A549 (cell line): ENCODE results near the gene POLDIP2. TPM values are rescaled to one million over a fixed set of nuclear protein-coding genes. Genes with fewer than 3 reads are reported as not detected.
A peak's percentile ranks its signal among the peaks of the same experiment; 100 is the strongest.

Experiments
- ATAC-seq, 2 experiments: fragments of 200-7000 bp in 1 of 2; fragments of >200 bp in 1 of 2; cut with Nextera tagmentation in 1 of 2; cut with Tn5 transposase in 1 of 2; 3 replicates each; pipeline versions ENCODE4 v1.8.0 to v1.9.1; 2018 to 2020; ENCODE audit warnings: mild to moderate bottlenecking in 1 of 2, moderate library complexity in 1 of 2
- CTCF ChIA-PET: fragments of 300-600 bp; sonication (Branson Sonifier 250); formaldehyde crosslinking; extraction: SDS; loops from one replicate; lab custom pipeline; 2021; ENCODE audit warnings: antibody characterized with exemption, inconsistent platforms; lab: Yijun Ruan, JAX
- POLR2A ChIA-PET: fragments of 350-600 bp; formaldehyde crosslinking; extraction: SDS; loops from one replicate; lab custom pipeline; 2021; ENCODE audit warnings: antibody characterized with exemption, inconsistent platforms; lab: Yijun Ruan, JAX
- DNase-seq, 2 experiments: peaks; one replicate each; pipeline versions ENCODE4 v3.0.0 to v3.0.0-alpha.2; 2011 to 2016; ENCODE audit warnings: low read depth in 1 of 2, low spot score in 1 of 2
- FAIRE-seq: peaks from 2 replicates; lab custom pipeline; 2011; peaks lifted over from hg19 to GRCh38; lab: Jason Lieb, UNC
- H3K27ac ChIP-seq, 2 experiments: fragments of >200 bp; sonication (Bioruptor Twin); formaldehyde crosslinking; 3 replicates each; pipeline ENCODE4 v1.5.1; 2016 to 2017
- H3K4me1 ChIP-seq: fragments of >200 bp; sonication (Bioruptor Twin); formaldehyde crosslinking; 3 replicates; pipeline ENCODE4 v1.6.1; 2016
- H3K4me2 ChIP-seq: fragments of >200 bp; sonication (Bioruptor Twin); formaldehyde crosslinking; 3 replicates; pipeline ENCODE4 v1.6.1; 2016
- H3K4me3 ChIP-seq: fragments of >200 bp; sonication (Bioruptor Twin); formaldehyde crosslinking; 3 replicates; pipeline ENCODE4 v1.5.1; 2016
- H3K9me3 ChIP-seq: fragments of >200 bp; sonication (Bioruptor Twin); formaldehyde crosslinking; 3 replicates; pipeline ENCODE4 v1.6.1; 2016
- CBX2 ChIP-seq: fragments of 200-600 bp; sonication (generic); IDR thresholded peaks from 2 replicates; pipeline ENCODE4 v1.6.1; 2016; ENCODE audit warnings: low read depth, mild to moderate bottlenecking, borderline replicate concordance
- EP300 ChIP-seq, 2 experiments: fragments of >200 bp; sonication (Bioruptor Twin); formaldehyde crosslinking; IDR thresholded peaks; 2 replicates in 1 of 2; 3 replicates in 1 of 2; pipeline ENCODE4 v1.6.1; 2016 to 2017
- FOSB ChIP-seq: fragments of 250-450 bp; sonication (Bioruptor Pico); IDR thresholded peaks from 2 replicates; pipeline ENCODE4 v1.5.0; 2020; ENCODE audit warnings: mild to moderate bottlenecking, moderate library complexity
- HEYL ChIP-seq: fragments of 250-450 bp; sonication (Bioruptor Pico); IDR thresholded peaks from 2 replicates; pipeline ENCODE4 v1.8.0; 2021; ENCODE audit warnings: mild to moderate bottlenecking, moderate library complexity
- HOXA7 ChIP-seq: fragments of 250-450 bp; sonication (Bioruptor Pico); IDR thresholded peaks from 2 replicates; pipeline ENCODE4 v1.5.0; 2020; ENCODE audit warnings: mild to moderate bottlenecking, moderate library complexity
- JUN ChIP-seq, 2 experiments: fragments of >200 bp; sonication (Bioruptor Twin); formaldehyde crosslinking; IDR thresholded peaks; 2 replicates in 1 of 2; 3 replicates in 1 of 2; pipeline ENCODE4 v1.6.1; 2016 to 2017
- RAD21 ChIP-seq, 2 experiments: fragments of >200 bp in 1 of 2; sonication (Bioruptor Twin) in 1 of 2; formaldehyde crosslinking in 1 of 2; IDR thresholded peaks in 1 of 2; conservative IDR thresholded peaks in 1 of 2; 2 replicates in 1 of 2; 3 replicates in 1 of 2; pipeline ENCODE4 v1.6.1; 2012 to 2018; ENCODE audit warnings: inconsistent platforms in 1 of 2
- SMC3 ChIP-seq: fragments of >200 bp; sonication (Bioruptor Twin); formaldehyde crosslinking; IDR thresholded peaks from 3 replicates; pipeline ENCODE4 v1.6.1; 2018; ENCODE audit warnings: inconsistent platforms
- ZFP36 ChIP-seq: fragments of 450-650 bp; IDR thresholded peaks from 2 replicates; pipeline ENCODE4 v1.6.1; 2014; ENCODE audit warnings: borderline replicate concordance; ENCODE audit not compliant: partially characterized antibody
- ZSCAN20 ChIP-seq: fragments of 250-450 bp; sonication (Bioruptor Pico); IDR thresholded peaks from 2 replicates; pipeline ENCODE4 v1.8.0; 2022; ENCODE audit warnings: mild to moderate bottlenecking, moderate library complexity
- WGBS: methylation state at CpG from one replicate; pipeline ENCODE4 v1.1.6; 2017; ENCODE audit errors: missing lambda C conversion rate; 5-methylcytosine and 5-hydroxymethylcytosine counted together
- polyA plus RNA-seq, 4 experiments: library from polyadenylated mRNA; depleted of rRNA in 3 of 4; stranded (reverse); fragments of >200 nt; fragmentation: RNase III in 1 of 4; extraction: RNeasy Plus Mini Kit Qiagen cat#74134 plus additional on column Dnase treatment in 1 of 4; gene quantifications; 2 replicates in 3 of 4; 3 replicates in 1 of 4; pipeline ENCODE4 v1.2.3, GENCODE V29; 2011 to 2017
- TF ChIP-seq, protein P1 (sequence below): fragments of >200 bp; sonication (Bioruptor Twin); formaldehyde crosslinking; IDR thresholded peaks from 3 replicates; pipeline ENCODE4 v1.5.1; 2016
- TF ChIP-seq, protein P2 (sequence below): fragments of 150-350 bp; IDR thresholded peaks from 2 replicates; pipeline ENCODE4 v1.6.1; 2014; ENCODE audit warnings: low read depth, mild to moderate bottlenecking, low read length

POLDIP2 gene
- polyA plus RNA-seq, 2 of the 4 experiments (the other 2 are of a cell fraction): 127 to 132 TPM

DNA sequence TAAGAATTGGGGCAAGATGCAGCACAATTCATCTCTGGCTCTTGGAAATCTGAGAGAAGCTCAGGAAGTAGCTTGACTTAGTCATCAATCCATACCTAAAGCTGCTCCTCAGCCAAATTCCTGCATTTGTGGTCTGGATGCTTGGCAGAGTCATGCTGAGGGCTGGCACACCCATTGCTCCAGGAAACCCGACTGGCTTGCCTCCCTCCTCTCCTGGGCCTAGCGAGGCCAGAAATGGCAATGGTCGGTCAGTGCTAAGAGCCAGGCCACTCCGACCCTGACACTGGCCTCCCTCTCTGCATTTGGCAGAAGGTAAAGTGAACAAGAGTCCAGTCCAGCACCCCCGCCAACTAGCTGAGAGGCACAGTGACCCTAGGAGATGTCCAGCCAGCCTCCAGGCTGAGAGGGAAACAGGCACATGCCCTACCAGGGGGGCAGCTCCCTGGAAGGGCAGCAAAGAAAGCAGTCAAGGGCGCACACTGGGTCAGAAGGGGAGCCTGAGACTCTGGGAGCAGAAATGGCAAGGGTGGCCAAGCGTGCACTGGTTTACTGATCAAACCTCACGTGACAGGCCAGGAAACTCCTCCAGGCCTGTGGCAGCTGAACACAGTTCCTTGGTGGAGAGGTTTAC is 10.0 kb downstream of the POLDIP2 start:
- no peak for DNase-seq
- no peak for ATAC-seq
- H3K27ac ChIP-seq: 0 out of 6 replicates have a peak overlapping the region, but pooled peaks of 1 of the 2 experiments have one; percentile 16
- ChIA-PET CTCF (interaction anchor here (0.7 to 4.8 kb wide), 13 partner anchors 9 to 467 kb away, joined by 3 to 41 read pairs (median 5); partner anchors contain the start of genes IFT20, POLDIP2 and TNFAIP1), POLR2A (interaction anchor here (3.0 to 3.3 kb wide), 2 partner anchors 9 to 12 kb away, joined by 26 to 37 read pairs; partner anchors contain the start of genes IFT20, POLDIP2 and TNFAIP1)
- WGBS: 86% methylated on average over 8 of the region's 8 CpGs
- no peaks in the 10 kb centered on the region for H3K9me3 ChIP-seq
- FAIRE-seq: no peak
- H3K4me2 ChIP-seq: no peak overlapping the region
- no peak overlapping the region for H3K4me3 ChIP-seq
- H3K4me1 ChIP-seq: no peaks in the 10 kb centered on the region
- TF ChIP-seq EP300 (IDR thresholded peaks at IDR 0.05): no peak

DNA sequence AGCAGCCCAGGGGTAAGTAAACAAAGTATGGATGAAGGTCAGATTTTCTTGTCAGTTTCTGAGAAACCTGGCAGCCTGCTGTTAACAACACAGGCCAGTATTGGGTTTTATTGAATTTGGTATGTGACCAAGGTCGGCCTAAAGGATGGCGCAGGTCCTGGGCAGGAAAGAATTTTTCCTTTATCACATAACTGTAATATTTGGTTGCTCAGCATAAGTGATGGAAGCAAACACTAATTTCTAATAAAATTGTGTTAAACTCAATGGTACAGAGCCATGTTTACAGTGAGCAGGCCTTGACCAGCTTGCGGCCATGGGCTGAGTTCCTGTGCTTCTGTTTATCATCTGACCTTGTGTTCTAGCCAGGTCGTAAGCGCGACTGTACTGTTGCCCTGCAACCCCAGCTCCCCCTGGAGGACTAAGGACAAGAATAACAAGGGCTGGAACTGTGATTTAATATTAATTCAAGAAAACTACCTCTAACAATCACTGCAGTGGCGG is 10.5 kb downstream of the POLDIP2 start:
- H3K4me2 ChIP-seq: no peak overlapping the region
- POLR2A ChIA-PET: interaction anchor here (3.0 to 3.3 kb wide), 2 partner anchors 10 to 11 kb away, joined by 26 to 37 read pairs; partner anchors contain the start of genes IFT20, POLDIP2 and TNFAIP1
- H3K4me3 ChIP-seq: no peak overlapping the region
- no peaks in the 10 kb centered on the region for H3K9me3 ChIP-seq
- no peak overlapping the region for H3K27ac ChIP-seq
- ATAC-seq: peak in 1 of 2 experiments; percentile 30; a peak in 2 of 6 replicates
- TF ChIP-seq, protein P1, sequence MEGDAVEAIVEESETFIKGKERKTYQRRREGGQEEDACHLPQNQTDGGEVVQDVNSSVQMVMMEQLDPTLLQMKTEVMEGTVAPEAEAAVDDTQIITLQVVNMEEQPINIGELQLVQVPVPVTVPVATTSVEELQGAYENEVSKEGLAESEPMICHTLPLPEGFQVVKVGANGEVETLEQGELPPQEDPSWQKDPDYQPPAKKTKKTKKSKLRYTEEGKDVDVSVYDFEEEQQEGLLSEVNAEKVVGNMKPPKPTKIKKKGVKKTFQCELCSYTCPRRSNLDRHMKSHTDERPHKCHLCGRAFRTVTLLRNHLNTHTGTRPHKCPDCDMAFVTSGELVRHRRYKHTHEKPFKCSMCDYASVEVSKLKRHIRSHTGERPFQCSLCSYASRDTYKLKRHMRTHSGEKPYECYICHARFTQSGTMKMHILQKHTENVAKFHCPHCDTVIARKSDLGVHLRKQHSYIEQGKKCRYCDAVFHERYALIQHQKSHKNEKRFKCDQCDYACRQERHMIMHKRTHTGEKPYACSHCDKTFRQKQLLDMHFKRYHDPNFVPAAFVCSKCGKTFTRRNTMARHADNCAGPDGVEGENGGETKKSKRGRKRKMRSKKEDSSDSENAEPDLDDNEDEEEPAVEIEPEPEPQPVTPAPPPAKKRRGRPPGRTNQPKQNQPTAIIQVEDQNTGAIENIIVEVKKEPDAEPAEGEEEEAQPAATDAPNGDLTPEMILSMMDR: peak; percentile 10; the same call in 1 of the 3 replicates
- no peak for TF ChIP-seq CBX2
- peak; percentile 27 to 37; a peak in 2 of 5 replicates for TF ChIP-seq RAD21 (conservative IDR thresholded peaks at IDR 0.05 in 1 of 2, IDR thresholded peaks at IDR 0.05 in 1 of 2)
- TF ChIP-seq, all 56 proteins: peak for 2
- 93% methylated on average over 7 of the region's 7 CpGs for WGBS
- FAIRE-seq (no peak), DNase-seq (peak in 1 of 2 experiments; percentile 48)
- CTCF ChIA-PET: interaction anchor here (0.7 to 4.8 kb wide), 19 partner anchors 10 to 466 kb away, joined by 3 to 41 read pairs (median 4); partner anchors contain the start of genes IFT20, POLDIP2 and TNFAIP1
- H3K4me1 ChIP-seq: no peaks in the 10 kb centered on the region

DNA sequence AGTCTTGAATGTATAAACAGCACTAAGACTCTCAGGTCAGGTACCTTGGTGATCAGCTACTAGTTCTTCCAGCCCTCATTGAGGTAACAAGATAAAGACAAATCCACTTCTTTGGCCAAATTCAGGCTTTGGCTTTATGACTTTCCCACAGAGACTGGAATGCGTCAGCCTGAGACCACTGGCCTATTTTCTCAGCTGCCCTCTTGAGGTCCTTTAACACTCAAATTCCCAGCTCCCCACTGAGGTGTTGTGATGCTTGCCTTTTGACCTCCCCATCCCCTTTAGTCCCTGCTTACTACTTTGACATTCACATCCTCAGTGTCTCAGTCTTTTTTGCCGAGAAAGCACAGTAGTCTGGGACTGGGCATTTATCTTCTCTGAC is 11.1 kb downstream of the POLDIP2 start:
- TF ChIP-seq HOXA7 (0 out of 2 replicates have a peak, but pooled peaks have one; percentile 48), HEYL (no peak)
- no peaks in the 10 kb centered on the region for H3K9me3 ChIP-seq
- CTCF ChIA-PET: interaction anchor here (0.8 to 4.8 kb wide), 15 partner anchors 9 to 466 kb away, joined by 3 to 41 read pairs (median 5); partner anchors contain the start of genes IFT20, POLDIP2 and TNFAIP1
- H3K27ac ChIP-seq: no peak overlapping the region
- ATAC-seq: no peak
- FAIRE-seq: no peak
- POLR2A ChIA-PET: interaction anchor here (3.0 to 3.3 kb wide), 2 partner anchors 10 to 11 kb away, joined by 26 to 37 read pairs; partner anchors contain the start of genes IFT20, POLDIP2 and TNFAIP1
- H3K4me2 ChIP-seq: no peak overlapping the region
- WGBS: 95% methylated on average over 2 of the region's 2 CpGs
- DNase-seq: no peak
- no peak overlapping the region for H3K4me3 ChIP-seq
- H3K4me1 ChIP-seq: no peaks in the 10 kb centered on the region

DNA sequence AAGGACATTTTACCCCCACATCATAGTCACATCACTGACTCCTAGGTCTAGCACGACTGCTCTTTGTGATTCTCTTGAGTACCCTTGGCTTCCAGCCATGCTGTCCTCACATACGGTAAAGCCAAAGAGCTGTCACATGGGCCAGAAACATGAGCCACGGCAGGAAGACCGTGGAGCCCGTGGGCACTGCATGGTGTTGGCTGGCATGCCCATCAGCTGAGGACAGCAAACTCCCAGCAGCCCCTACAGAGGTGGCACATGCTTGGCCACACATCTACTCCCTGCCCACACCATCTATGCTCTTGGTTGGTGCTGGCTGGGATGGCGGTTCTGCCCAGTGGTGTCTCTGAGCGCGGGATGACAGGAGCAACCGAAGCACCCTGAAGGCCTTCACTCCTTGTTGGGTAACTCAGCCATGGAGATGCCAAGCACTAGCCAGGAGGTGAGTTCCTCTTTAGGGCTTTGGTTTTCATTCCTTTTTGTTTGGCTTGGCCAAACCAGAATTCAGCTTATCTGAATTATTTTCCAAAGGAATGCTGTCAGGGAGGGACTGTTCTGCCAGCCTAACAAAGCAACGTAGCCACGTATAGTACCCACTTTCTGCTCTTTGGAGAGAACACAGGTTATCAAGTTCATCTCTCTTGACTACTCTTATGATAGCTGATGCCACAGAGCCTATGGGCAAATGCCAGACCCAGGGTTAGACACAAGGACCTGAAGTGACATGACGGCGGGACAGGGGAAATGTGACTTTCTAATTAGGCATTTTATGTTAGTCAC is 11.7 kb downstream of the POLDIP2 start:
- H3K4me3 ChIP-seq: no peak overlapping the region
- ATAC-seq (no peak; a peak in 1 of 6 replicates), FAIRE-seq (no peak), DNase-seq (no peak)
- 87% methylated on average over 12 of the region's 13 CpGs for WGBS
- 0 out of 5 replicates have a peak, but pooled peaks of 1 of the 2 experiments have one; percentile 1 for TF ChIP-seq JUN (IDR thresholded peaks at IDR 0.05)
- TF ChIP-seq SMC3: no peak
- TF ChIP-seq, protein P2, sequence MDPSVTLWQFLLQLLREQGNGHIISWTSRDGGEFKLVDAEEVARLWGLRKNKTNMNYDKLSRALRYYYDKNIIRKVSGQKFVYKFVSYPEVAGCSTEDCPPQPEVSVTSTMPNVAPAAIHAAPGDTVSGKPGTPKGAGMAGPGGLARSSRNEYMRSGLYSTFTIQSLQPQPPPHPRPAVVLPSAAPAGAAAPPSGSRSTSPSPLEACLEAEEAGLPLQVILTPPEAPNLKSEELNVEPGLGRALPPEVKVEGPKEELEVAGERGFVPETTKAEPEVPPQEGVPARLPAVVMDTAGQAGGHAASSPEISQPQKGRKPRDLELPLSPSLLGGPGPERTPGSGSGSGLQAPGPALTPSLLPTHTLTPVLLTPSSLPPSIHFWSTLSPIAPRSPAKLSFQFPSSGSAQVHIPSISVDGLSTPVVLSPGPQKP: no peak
- TF ChIP-seq FOSB: 0 out of 2 replicates have a peak, but pooled peaks have one; percentile 51
- no peak for TF ChIP-seq ZSCAN20 (CRISPR knock-in tag)
- no peak for TF ChIP-seq ZFP36
- H3K4me2 ChIP-seq: no peak overlapping the region
- POLR2A ChIA-PET: interaction anchor here (3.0 to 3.3 kb wide), 2 partner anchors 10 to 11 kb away, joined by 26 to 37 read pairs; partner anchors contain the start of genes IFT20, POLDIP2 and TNFAIP1
- H3K9me3 ChIP-seq: no peaks in the 10 kb centered on the region
- H3K27ac ChIP-seq: no peak overlapping the region
- H3K4me1 ChIP-seq: no peaks in the 10 kb centered on the region
- CTCF ChIA-PET: interaction anchor here (0.8 to 4.8 kb wide), 13 partner anchors 9 to 465 kb away, joined by 3 to 41 read pairs (median 5); partner anchors contain the start of genes IFT20, POLDIP2 and TNFAIP1
